Aorta (tissue), 5 donors: ENCODE data around the gene DUSP1. TPM values are rescaled to one million over a fixed set of nuclear protein-coding genes. Genes with fewer than 3 reads are reported as not detected.
"Not testable (repeated sequence)": the region's sequence is repeated elsewhere in the genome, so short reads cannot be mapped to it uniquely, and the experiment has no call there.

Experiments used
- ATAC-seq: fragments of 200-7000 bp; cut with Tn5 transposase; one replicate; pipeline ENCODE4 v1.9.1; 2022; ENCODE audit warnings: moderate library complexity; ENCODE audit not compliant: low FRiP score
- DNase-seq, 2 donors: peaks; one replicate each; pipeline ENCODE4 v3.0.0-alpha.2; 2020
- H3K27ac ChIP-seq, 2 donors: one replicate each; pipeline ENCODE4 v1.5.1; 2013; ENCODE audit warnings: low read length in 2 of 2, mild to moderate bottlenecking in 2 of 2, moderate library complexity in 2 of 2, control low read depth in 1 of 2, inconsistent platforms in 1 of 2, low read depth in 1 of 2
- H3K27me3 ChIP-seq, 2 donors: one replicate each; pipeline ENCODE4 v1.6.1; 2013; ENCODE audit warnings: control low read depth in 1 of 2, low read length in 1 of 2, mild to moderate bottlenecking in 1 of 2, moderate library complexity in 1 of 2; ENCODE audit not compliant: insufficient read depth in 2 of 2, control insufficient read depth in 1 of 2
- H3K36me3 ChIP-seq, 2 donors: one replicate each; pipeline ENCODE4 v1.6.1; 2013; ENCODE audit warnings: control low read depth in 1 of 2, low read length in 1 of 2, mild to moderate bottlenecking in 1 of 2; ENCODE audit not compliant: insufficient read depth in 2 of 2, control insufficient read depth in 1 of 2
- H3K4me1 ChIP-seq, 2 donors: one replicate each; pipeline ENCODE4 v1.6.1; 2013; ENCODE audit warnings: low read length in 2 of 2, control low read depth in 1 of 2, mild to moderate bottlenecking in 1 of 2, moderate library complexity in 1 of 2; ENCODE audit not compliant: insufficient read depth in 2 of 2, control insufficient read depth in 1 of 2
- H3K4me3 ChIP-seq, 2 donors: one replicate each; pipeline ENCODE4 v1.5.1; 2013; ENCODE audit warnings: low read length in 2 of 2, control low read depth in 1 of 2, mild to moderate bottlenecking in 1 of 2
- H3K9me3 ChIP-seq: one replicate; pipeline ENCODE4 v1.6.1; 2013; ENCODE audit warnings: mild to moderate bottlenecking, low read length; ENCODE audit not compliant: control insufficient read depth
- WGBS, 2 donors: extraction: QIAGEN DNeasy Blood & Tissue Kit; methylation state at CpG; one replicate each; pipeline ENCODE4 v1.1.7; 2013; 5-methylcytosine and 5-hydroxymethylcytosine counted together
- intact Hi-C, 2 donors: fragments of 100-400 bp; cut with DNase I; formaldehyde crosslinking; loops; one replicate each; pipeline versions ENCODE4 v1.14.2 to v1.15.0; 2022
- polyA plus RNA-seq, 2 donors: library from polyadenylated mRNA; stranded (reverse); fragments of 200-250 nt; gene quantifications; one replicate each; pipeline ENCODE4 v1.2.3, GENCODE V29; 2013
- total RNA-seq, 2 donors: library from RNA; stranded (reverse); fragmentation: NEBNext Ultra II Directional; extraction: Animal tissue kit (Norgen Biotek cat#: 25700); gene quantifications; one replicate each; pipeline ENCODE4 v1.2.1, GENCODE V29; 2021
- donor health status: healthy with polysubstance abuse.
- donor health status: Bipolar disorder and iron deficiency.
- donor health status: DM: no; HTN: no; CAD: no.
- donor health status: DM: no; HTN: no; CAD: no.
- donor health status: DM: yes; HTN: yes; CAD: no.

DUSP1 gene
- total and polyA plus RNA-seq, 4 donors = 178 to 1,994 (median 404) TPM

GRCh38 chr5:172786736-172787462 is 15.9 kb upstream of the DUSP1 start:
- intact Hi-C loops = no loop called here
- no peaks in the 10 kb centered on the region for H3K4me1 ChIP-seq
- H3K4me3 ChIP-seq = no peak overlapping the region
- no peak for ATAC-seq
- no peaks in the 10 kb centered on the region for H3K36me3 ChIP-seq
- H3K27ac ChIP-seq = no peak overlapping the region
- H3K9me3 ChIP-seq = no peaks in the 10 kb centered on the region
- WGBS, 2 donors = 93 to 97% methylated on average over 9 of the region's 9 CpGs
- H3K27me3 ChIP-seq = no peaks in the 10 kb centered on the region
- DNase-seq = no peak

DNA sequence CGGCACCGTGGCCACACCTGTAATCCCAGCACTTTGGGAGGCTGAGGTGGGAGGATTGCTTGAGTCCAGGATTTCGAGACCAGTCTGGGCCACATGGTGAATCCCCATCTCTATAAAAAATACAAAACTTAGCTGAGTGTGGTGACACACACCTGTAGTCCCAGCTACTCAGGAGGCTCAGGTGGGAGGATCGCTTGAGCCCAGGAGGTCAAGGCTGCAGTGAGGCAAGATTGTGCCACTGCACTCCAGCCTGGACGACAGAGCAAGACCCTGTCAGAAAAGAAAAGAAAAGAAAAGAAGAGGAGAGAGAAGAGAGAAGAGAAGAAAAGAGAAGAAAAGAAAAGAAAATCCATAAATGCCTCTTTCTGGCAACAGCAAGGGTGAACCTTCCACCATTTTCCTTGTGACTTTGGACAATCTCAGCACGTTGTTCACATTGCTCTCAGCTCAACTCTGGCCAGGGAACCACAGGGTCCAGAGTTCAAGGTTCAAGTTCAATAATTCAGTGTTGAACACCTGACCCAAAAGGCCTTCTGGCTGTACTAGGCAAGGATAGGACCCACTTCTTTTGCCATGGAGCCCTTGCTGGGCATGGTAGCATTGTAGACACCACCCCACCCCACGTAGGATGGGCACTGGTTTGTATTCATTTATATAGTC is 14.6 kb upstream of the DUSP1 start:
- intact Hi-C loops = no loop called here
- Histone ChIP-seq H3K27ac (no peak overlapping the region), H3K36me3 (no peaks in the 10 kb centered on the region), H3K9me3 (no peaks in the 10 kb centered on the region), H3K4me3 (no peak overlapping the region), H3K4me1 (no peaks in the 10 kb centered on the region), H3K27me3 (no peaks in the 10 kb centered on the region)
- 89 to 90% methylated on average over 7 of the region's 7 CpGs for WGBS, 2 donors
- ATAC-seq (no peak), DNase-seq (no peak)

DNA sequence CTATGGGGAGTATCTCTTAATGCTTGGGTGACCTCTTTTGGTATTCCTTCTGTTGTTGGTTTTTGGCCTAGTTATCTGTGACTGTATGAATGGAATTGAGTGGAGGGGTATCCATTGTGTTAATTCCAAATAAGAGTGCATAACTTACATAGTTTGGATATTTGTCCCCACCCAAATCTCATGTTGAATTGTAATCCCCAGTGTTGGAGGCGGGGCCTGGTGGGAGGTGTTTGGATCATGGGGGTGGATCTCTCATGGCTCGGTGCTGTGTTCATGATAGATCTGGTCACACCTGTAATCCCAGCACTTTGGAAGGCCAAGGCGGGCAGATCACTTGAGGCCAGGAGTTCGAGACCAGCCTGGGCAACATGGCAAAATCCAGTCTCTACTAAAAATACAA is 13.2 kb upstream of the DUSP1 start:
- H3K36me3 ChIP-seq, DNase-seq, H3K4me1 ChIP-seq, H3K27ac ChIP-seq, intact Hi-C loops, H3K27me3 ChIP-seq, ATAC-seq, H3K9me3 ChIP-seq, H3K4me3 ChIP-seq: not testable (repeated sequence)
- 98% methylated on average over 4 of the region's 4 CpGs for WGBS, 2 donors

GRCh38 chr5:172783319-172783718 is 12.3 kb upstream of the DUSP1 start:
- ATAC-seq, H3K4me1 ChIP-seq, H3K36me3 ChIP-seq, H3K9me3 ChIP-seq, H3K27ac ChIP-seq, H3K4me3 ChIP-seq, H3K27me3 ChIP-seq, intact Hi-C loops: not testable (repeated sequence)
- peak in 1 of 2 donors; percentile 21 for DNase-seq
- 94 to 97% methylated on average over 5 of the region's 5 CpGs for WGBS, 2 donors

DNA sequence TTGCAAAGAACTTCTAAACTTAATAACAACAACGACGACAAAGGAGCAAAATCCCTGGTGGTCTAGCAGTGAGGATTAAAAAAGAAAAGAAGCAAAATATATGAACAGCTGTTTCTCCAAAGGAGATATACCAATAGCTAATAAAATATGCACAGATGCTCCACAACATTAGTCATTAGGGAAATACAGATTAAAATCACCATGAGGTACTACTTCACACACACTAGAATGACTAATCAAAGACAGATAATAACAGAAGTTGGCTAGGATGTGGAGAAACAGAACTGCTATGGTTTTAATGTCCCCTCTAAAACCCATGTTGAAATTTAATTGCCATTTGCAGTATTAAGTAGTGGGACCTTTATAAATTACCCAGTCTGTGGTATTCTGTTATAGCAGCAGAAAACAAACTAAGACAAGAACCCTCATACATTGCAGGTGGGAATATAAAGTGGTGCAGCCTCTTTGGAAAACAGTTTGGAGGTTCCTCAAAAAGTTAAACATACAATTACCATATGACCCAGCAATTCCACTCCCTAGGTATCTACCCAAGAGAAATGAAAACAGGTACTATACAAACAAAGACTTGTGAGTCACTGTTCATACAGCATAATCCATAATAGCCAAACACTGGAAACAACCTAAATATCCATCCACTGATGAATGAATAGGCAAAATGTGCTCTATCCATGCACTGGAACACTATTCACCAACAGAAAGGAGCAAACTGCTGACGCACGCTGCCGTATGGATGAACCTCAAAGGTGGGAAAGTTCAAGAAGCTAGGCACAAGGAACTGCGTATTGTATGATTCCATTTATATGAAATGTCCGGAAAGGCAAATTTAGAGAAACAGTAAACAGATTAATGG is 11.4 kb upstream of the DUSP1 start:
- peaks cover 4 to 6% of the 10 kb centered on the region in 2 donors for H3K4me1 ChIP-seq
- intact Hi-C loops = no loop called here
- DNase-seq (no peak), ATAC-seq (no peak)
- H3K27ac ChIP-seq = no peak overlapping the region
- H3K9me3 ChIP-seq = no peaks in the 10 kb centered on the region
- H3K4me3 ChIP-seq = no peak overlapping the region
- H3K27me3 ChIP-seq = no peaks in the 10 kb centered on the region
- H3K36me3 ChIP-seq = no peaks in the 10 kb centered on the region
- WGBS, 2 donors = 95 to 96% methylated on average over 7 of the region's 7 CpGs

DNA sequence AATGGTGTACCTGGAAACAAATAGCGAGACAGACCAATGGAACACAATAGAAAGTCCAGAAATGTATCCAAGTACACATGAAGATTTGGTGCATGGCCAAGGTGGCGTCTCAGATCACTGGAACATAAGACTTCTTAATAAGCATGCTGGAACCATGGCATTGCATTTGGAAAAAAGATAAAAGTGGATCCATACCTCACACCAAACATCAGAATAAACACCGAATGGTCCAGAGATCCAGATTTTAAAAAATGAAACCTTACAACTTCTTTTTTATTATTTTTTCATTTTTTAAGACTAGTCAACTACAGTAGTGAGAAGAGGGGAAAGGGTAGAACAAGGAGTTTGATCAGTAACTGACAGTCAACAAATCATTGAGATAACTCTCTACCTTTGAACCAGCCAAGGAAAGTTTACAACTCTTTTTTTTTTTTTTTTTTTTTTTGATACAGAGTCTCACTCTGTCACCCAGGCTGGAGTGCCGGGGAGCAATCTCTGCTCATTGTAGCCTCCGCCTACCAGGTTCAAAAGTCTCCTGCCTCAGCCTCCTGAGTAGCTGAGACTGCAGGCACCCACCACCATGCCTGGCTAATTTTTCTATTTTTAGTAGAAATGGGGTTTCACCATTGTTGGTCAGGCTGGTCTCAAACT is 8.8 kb upstream of the DUSP1 start:
- Histone ChIP-seq H3K27ac (no peak overlapping the region), H3K4me3 (no peak overlapping the region), H3K27me3 (no peaks in the 10 kb centered on the region), H3K4me1 (peaks cover 4 to 6% of the 10 kb centered on the region in 2 donors), H3K36me3 (no peaks in the 10 kb centered on the region), H3K9me3 (no peaks in the 10 kb centered on the region)
- 86 to 89% methylated on average over 5 of the region's 5 CpGs for WGBS, 2 donors
- DNase-seq (no peak), ATAC-seq (no peak)
- intact Hi-C loops = no loop called here

DNA sequence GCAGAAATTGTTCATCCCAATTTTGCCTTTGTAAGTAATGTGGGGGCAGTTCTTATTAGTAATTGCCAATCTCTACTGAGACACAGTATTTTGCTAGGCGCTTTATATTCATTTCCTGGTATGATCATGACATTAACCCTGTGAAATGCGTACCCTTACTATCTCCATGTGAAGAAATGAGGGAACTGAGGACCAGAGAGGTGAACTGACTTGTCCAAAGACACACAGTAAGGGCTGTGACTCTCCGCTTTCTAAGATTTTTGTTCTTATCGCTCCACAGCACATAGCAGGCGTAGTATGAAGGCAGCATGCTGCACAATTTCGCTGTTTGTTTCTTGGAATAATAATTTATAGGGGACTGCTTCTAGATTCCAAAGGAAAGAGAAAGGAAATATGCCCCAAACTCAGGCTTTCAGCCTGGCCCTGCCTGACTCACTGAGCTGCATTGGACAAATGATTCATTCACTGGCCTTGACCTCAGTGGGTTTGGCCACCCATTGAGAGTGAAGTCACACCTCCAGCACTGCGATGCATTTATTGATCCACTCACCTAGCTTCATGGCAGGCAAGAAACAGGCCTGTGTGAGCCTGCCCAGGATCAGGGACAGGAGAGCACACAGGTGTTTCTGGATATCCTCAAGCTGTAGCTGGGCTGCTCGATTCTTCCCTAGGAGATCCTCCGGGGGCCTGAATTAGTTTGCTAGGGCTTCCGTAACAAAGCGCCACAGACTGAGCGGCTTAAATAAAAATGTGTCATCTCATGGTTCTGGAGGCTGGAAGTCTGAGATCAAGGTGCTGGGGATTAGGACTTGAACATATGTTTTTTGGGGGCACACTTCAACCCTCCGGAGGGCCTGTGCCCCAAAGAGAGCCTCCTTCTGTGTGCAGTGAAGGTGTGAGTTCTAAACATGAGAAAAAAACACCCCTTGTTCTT is 7.2 kb upstream of the DUSP1 start:
- DNase-seq (peak in 1 of 2 donors; percentile 62), ATAC-seq (peak; percentile 54)
- intact Hi-C loops = no loop called here

DNA sequence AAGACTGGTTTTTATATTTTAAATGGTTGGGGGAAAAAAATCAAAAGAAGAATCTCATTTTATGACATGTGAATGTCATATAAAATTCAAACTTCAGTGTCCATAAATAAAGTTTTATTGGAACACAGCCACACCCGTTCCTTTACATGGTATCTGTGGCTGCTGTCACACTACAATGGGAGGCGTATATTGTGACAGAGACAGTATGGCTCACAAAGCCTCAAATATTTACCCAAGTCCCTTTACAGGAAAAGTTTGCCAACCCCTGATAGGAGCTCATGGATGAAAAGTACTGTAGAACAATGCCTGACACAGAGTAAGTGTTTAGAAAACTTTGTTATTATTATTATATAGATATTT is 5.2 kb upstream of the DUSP1 start:
- H3K4me1 ChIP-seq = peaks cover 4 to 6% of the 10 kb centered on the region in 2 donors
- H3K36me3 ChIP-seq = no peaks in the 10 kb centered on the region
- DNase-seq (no peak), ATAC-seq (no peak)
- intact Hi-C loops = no loop called here
- no peak overlapping the region for H3K4me3 ChIP-seq
- no peaks in the 10 kb centered on the region for H3K27me3 ChIP-seq
- no peak overlapping the region for H3K27ac ChIP-seq
- H3K9me3 ChIP-seq = no peaks in the 10 kb centered on the region
- 90 to 93% methylated on average over 2 of the region's 2 CpGs for WGBS, 2 donors

More for the DNA sequence above, 7.2 kb upstream of the DUSP1 start:
- Histone ChIP-seq H3K36me3 (no peaks in the 10 kb centered on the region), H3K4me1 (peaks cover 4 to 6% of the 10 kb centered on the region in 2 donors), H3K27ac (peak overlapping the region in 1 of 2 donors; percentile 60), H3K4me3 (no peak overlapping the region), H3K27me3 (no peaks in the 10 kb centered on the region), H3K9me3 (no peaks in the 10 kb centered on the region)
- WGBS, 2 donors = 86 to 88% methylated on average over 13 of the region's 13 CpGs
